CD4-positive, CD25-positive, alpha-beta regulatory T cell (primary cell): ENCODE measurements around the gene IFT27. TPM values are rescaled to one million over a fixed set of nuclear protein-coding genes. Genes with fewer than 3 reads are reported as not detected.

Source experiments
- ATAC-seq, 2 donors: fragments of 150-1000 bp; cut with Tn5 transposase; one replicate each; pipeline ENCODE4 v1.10.0; 2021; ENCODE audit warnings: low read depth in 2 of 2, moderate number of reproducible peaks in 2 of 2, moderate library complexity in 1 of 2
- DNase-seq, 3 donors: peaks; one replicate each; pipeline versions ENCODE4 v3.0.0 to v3.0.0-alpha.2; 2012 to 2022; ENCODE audit warnings: mixed read lengths in 1 of 3
- H3K27ac ChIP-seq: one replicate; pipeline ENCODE4 v1.7.0; 2013; ENCODE audit warnings: mild to moderate bottlenecking, low read length; ENCODE audit not compliant: insufficient read depth, poor library complexity, severe bottlenecking
- H3K27me3 ChIP-seq: one replicate; pipeline ENCODE4 v1.7.0; 2013; ENCODE audit warnings: low read length; ENCODE audit not compliant: control insufficient read depth, insufficient read depth
- H3K36me3 ChIP-seq: one replicate; pipeline ENCODE4 v1.7.0; 2013; ENCODE audit warnings: mild to moderate bottlenecking, low read length, moderate library complexity; ENCODE audit not compliant: control insufficient read depth, insufficient read depth
- H3K4me1 ChIP-seq: 2 replicates; pipeline ENCODE4 v1.7.0; 2013; ENCODE audit warnings: mild to moderate bottlenecking, low read length; ENCODE audit not compliant: insufficient read depth, control insufficient read depth, poor library complexity, severe bottlenecking
- H3K4me3 ChIP-seq: one replicate; pipeline ENCODE4 v1.7.0; 2013; ENCODE audit warnings: low read depth, mild to moderate bottlenecking, low read length, moderate library complexity
- H3K9me3 ChIP-seq, 2 experiments: 1 replicate in 1 of 2; 2 replicates in 1 of 2; pipeline ENCODE4 v1.7.0; 2013; ENCODE audit warnings: low read length in 2 of 2, mild to moderate bottlenecking in 1 of 2, moderate library complexity in 1 of 2; ENCODE audit not compliant: control insufficient read depth in 2 of 2
- H3K27ac Mint-ChIP-seq, 3 donors: one replicate each; pipeline ENCODE4 v1.8.0; 2020 to 2022; ENCODE audit warnings: mild to moderate bottlenecking in 3 of 3, mixed read lengths in 3 of 3, moderate library complexity in 2 of 3
- H3K27me3 Mint-ChIP-seq: one replicate; pipeline ENCODE4 v1.8.0; 2022; ENCODE audit warnings: mild to moderate bottlenecking, mixed read lengths
- H3K36me3 Mint-ChIP-seq: one replicate; pipeline ENCODE4 v1.8.0; 2020; ENCODE audit warnings: mixed read lengths
- H3K4me1 Mint-ChIP-seq, 4 donors: one replicate each; pipeline ENCODE4 v1.8.0; 2020 to 2022; ENCODE audit warnings: mixed read lengths in 4 of 4, mild to moderate bottlenecking in 1 of 4
- H3K4me3 Mint-ChIP-seq, 4 donors: one replicate each; pipeline ENCODE4 v1.8.0; 2020 to 2022; ENCODE audit warnings: mild to moderate bottlenecking in 4 of 4, mixed read lengths in 4 of 4, moderate library complexity in 3 of 4
- H3K9me3 Mint-ChIP-seq, 7 donors: one replicate each; pipeline ENCODE4 v1.8.0; 2020 to 2022; ENCODE audit warnings: mixed read lengths in 7 of 7, mild to moderate bottlenecking in 3 of 7, moderate library complexity in 2 of 7
- polyA plus RNA-seq, 4 donors: library from polyadenylated mRNA; unstranded; fragments of 300-500 nt; fragmentation: Illumina TruSeq; gene quantifications; one replicate each; pipeline ENCODE4 v1.2.3, GENCODE V29; 2021
- total RNA-seq: library from RNA; stranded (reverse); gene quantifications from one replicate; pipeline ENCODE4 v1.2.3, GENCODE V29; 2022

IFT27 gene
- total and polyA plus RNA-seq, 5 donors from 2014 or later = 12.0 to 20.8 (median 16.1) TPM

DNA sequence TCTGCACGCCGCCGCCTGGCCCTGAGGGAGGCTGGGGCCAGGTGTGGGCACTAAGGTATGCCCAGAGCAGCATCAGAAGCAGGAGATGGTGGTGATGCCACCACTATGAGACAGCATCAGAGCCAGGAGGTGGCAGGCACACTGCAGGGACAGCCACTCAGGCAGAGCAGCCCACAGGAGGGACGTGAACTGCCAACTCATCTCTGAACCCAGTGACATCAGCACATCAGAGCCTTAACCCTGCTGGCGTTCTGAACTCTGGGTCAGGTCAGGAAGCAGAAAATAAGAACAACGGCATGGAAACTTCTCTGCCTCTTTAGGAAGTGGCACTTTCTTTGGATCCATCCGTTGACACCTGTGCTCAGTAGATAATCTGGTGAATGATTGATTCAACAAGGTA, 14.7 kb upstream of the IFT27 start:
- Histone ChIP-seq H3K27me3 (no peaks in the 10 kb centered on the region), H3K4me3 (no peak overlapping the region), H3K9me3 (no peaks in the 10 kb centered on the region), H3K4me1 (no peaks in the 10 kb centered on the region), H3K36me3 (no peaks in the 10 kb centered on the region), H3K27ac (no peak overlapping the region)
- ATAC-seq (peak; percentile 74 to 75), DNase-seq (peak in 1 of 3 donors; percentile 73)
- Mint-ChIP-seq H3K9me3 (peaks cover 0 to 2% (median 0%) of the 10 kb centered on the region in 7 donors), H3K4me1 (peaks cover 0 to 5% (median under 1%) of the 10 kb centered on the region in 4 donors), H3K4me3 (no peak overlapping the region), H3K36me3 (no peaks in the 10 kb centered on the region), H3K27ac (no peak overlapping the region), H3K27me3 (no peaks in the 10 kb centered on the region)

DNA sequence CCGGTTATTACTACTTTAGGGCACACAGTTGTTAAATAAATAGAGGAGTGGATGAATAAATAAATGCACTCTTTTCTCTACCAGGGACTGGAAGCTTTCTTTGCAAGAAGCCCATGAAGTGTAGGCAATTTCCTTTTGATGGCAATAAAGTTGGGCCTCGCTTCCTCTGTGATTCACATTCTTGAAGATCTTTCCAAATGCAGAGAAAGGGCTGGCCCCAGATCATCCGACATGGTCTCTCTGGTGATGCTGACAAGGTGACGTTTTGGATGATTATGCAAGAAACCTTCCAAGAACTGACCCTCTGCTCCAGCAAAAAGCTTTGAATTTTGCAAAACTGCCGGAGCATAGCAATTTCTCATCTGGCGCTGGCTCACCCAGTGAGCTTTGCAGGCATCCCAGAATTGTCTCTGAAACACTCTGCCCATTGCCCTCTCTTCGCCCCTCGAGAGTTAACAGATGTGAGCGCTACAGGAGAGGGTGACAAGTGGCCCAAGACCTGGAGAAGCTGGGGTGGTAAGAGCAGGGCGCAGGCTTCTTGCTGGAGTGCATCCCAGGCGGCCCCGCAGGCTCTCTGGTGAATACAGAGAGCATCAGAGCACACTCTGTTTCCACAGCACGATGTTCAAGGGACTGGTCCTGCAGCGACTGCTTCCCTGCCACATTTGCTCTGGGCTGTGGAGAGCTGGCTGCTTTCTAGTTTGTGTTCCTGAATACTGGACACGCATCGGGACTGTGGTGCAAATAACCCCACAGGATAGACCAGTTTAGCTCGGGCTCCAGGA, 11.5 kb upstream of the IFT27 start:
- H3K9me3 Mint-ChIP-seq = peaks cover 0 to 2% (median 0%) of the 10 kb centered on the region in 7 donors
- peak overlapping the region in 1 of 3 donors; percentile 37 for H3K27ac Mint-ChIP-seq
- peaks cover under 1% of the 10 kb centered on the region for H3K4me1 ChIP-seq
- H3K4me3 ChIP-seq = no peak overlapping the region
- H3K4me1 Mint-ChIP-seq = peaks cover 0 to 9% (median 5%) of the 10 kb centered on the region in 4 donors
- peaks cover 15% of the 10 kb centered on the region for H3K27me3 Mint-ChIP-seq
- ATAC-seq = no peak
- no peaks in the 10 kb centered on the region for H3K9me3 ChIP-seq
- no peak overlapping the region for H3K27ac ChIP-seq
- DNase-seq = no peak
- H3K4me3 Mint-ChIP-seq = no peak overlapping the region
- no peaks in the 10 kb centered on the region for H3K36me3 Mint-ChIP-seq
- H3K36me3 ChIP-seq = no peaks in the 10 kb centered on the region
- no peaks in the 10 kb centered on the region for H3K27me3 ChIP-seq

DNA sequence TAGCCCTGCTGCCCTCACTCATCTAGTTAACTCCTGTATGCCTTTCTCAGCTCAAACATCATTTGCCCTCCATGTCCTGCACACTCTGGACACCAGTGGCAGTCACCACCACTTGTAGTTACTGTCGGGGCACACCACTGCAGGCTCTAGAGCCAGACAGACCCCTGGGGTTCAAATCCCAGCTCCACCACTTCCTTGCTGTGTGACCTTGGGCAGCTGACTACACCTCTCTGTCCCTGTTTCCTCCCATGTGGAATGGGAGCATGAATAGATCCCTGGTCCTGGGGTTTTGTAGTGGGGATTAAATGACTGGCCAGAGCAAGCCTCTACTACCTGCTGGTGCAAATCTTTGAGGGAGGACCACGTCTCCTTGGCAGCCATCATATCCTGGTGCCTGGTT, 7.8 kb upstream of the IFT27 start:
- Histone ChIP-seq H3K4me3 (no peak overlapping the region), H3K27ac (no peak overlapping the region), H3K9me3 (no peaks in the 10 kb centered on the region), H3K27me3 (no peaks in the 10 kb centered on the region), H3K4me1 (peaks cover 9% of the 10 kb centered on the region), H3K36me3 (no peaks in the 10 kb centered on the region)
- no peaks in the 10 kb centered on the region for H3K9me3 Mint-ChIP-seq
- no peak for DNase-seq
- ATAC-seq = no peak
- H3K36me3 Mint-ChIP-seq = no peaks in the 10 kb centered on the region
- peak overlapping the region in 1 of 3 donors; percentile 55 for H3K27ac Mint-ChIP-seq
- peaks cover 0 to 17% (median 6%) of the 10 kb centered on the region in 4 donors for H3K4me1 Mint-ChIP-seq
- peak overlapping the region in 2 of 4 donors; percentile 16 to 58 for H3K4me3 Mint-ChIP-seq
- peaks cover 15% of the 10 kb centered on the region for H3K27me3 Mint-ChIP-seq

DNA sequence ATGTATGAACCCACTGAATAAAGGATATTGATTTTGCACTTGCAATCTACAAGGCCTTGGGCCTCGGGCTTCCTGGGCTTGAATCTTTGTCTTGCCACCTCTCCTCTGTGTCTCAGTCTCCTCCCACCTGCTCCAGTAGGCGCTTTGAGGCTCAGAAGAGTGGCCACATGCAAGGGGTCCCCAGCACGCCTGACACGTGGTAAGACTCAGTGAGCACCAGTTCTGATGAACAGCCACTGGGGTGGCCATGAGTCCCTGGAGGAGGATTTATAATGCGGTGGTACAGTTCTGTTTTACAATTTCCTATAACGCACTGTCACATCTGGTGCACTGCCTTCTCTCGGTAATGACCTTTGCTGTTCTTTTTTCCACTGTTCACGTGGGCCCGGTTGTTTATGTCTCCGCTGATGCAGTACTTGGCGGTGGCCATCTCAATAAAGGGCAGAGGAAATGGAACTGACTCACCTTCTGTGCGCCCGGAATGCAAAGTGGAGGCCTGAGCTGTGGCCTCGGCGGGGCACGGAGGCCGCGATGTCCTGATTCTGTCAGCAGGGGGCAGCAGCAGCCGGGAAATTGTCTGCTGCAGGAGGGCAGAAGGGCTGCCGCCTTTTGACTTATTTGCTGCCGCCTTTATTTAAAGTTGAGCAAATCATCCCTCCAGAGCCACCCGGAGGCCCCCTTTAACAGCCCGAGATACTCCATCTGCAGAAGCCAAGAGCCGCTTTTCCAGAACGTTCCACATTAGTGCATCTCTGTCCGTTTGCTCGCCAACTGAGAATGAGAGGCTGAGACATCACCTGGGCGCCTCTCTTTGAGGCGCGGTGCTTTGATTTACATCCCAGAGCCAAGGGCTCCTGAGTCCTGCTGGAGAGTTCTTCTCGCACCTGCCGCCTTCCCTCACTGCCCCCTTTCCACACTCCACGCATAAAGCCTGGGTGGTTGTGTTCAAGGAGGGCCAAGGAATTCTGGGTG, 6.0 kb upstream of the IFT27 start:
- H3K27ac Mint-ChIP-seq = peak overlapping the region; percentile 76 to 90 (median 89)
- H3K36me3 ChIP-seq = no peaks in the 10 kb centered on the region
- peak; percentile 95 to 97 for ATAC-seq

DNA sequence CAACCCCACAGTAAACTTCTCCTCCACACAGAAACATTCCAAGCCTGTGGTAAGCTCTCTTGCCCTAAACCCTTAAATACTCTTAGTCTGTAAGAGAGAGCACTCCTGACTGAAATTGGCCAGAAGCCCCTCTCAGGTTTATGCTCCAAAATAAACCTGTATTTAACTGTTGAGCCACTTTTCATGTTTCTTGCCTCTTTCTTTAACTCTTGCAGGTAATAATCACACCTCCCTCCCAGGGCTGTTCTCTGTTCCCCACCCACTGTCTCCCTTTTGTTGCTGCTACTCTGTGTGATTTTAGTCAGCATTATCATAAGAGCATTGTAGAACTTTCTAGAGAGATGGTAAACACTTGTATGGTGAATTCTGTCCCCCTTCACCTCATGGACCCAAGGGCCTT, 2.1 kb upstream of the IFT27 start:
- no peaks in the 10 kb centered on the region for H3K36me3 ChIP-seq
- peaks cover 27% of the 10 kb centered on the region for H3K4me1 ChIP-seq
- no peak for ATAC-seq
- no peaks in the 10 kb centered on the region for H3K9me3 Mint-ChIP-seq
- no peaks in the 10 kb centered on the region for H3K9me3 ChIP-seq
- H3K27me3 ChIP-seq = no peaks in the 10 kb centered on the region
- no peaks in the 10 kb centered on the region for H3K36me3 Mint-ChIP-seq
- peak overlapping the region in 2 of 3 donors; percentile 71 to 97 for H3K27ac Mint-ChIP-seq
- no peak overlapping the region for H3K27ac ChIP-seq
- peaks cover 8% of the 10 kb centered on the region for H3K27me3 Mint-ChIP-seq
- H3K4me3 ChIP-seq = no peak overlapping the region
- H3K4me3 Mint-ChIP-seq = peak overlapping the region in 3 of 4 donors; percentile 12 to 80 (median 61)
- peaks cover 5 to 39% (median 21%) of the 10 kb centered on the region in 4 donors for H3K4me1 Mint-ChIP-seq
- DNase-seq = no peak

More for the DNA sequence above, 6.0 kb upstream of the IFT27 start:
- H3K9me3 Mint-ChIP-seq = no peaks in the 10 kb centered on the region
- peak overlapping the region in 1 of 4 donors; percentile 4 for H3K4me3 Mint-ChIP-seq
- DNase-seq = peak; percentile 72 to 91 (median 85)
- Histone ChIP-seq H3K9me3 (no peaks in the 10 kb centered on the region), H3K27me3 (no peaks in the 10 kb centered on the region), H3K27ac (peak overlapping the region; percentile 34), H3K4me3 (no peak overlapping the region), H3K4me1 (peaks cover 12% of the 10 kb centered on the region)
- H3K4me1 Mint-ChIP-seq = peaks cover 0 to 28% (median 9%) of the 10 kb centered on the region in 4 donors
- H3K27me3 Mint-ChIP-seq = peaks cover 15% of the 10 kb centered on the region
- H3K36me3 Mint-ChIP-seq = no peaks in the 10 kb centered on the region

DNA sequence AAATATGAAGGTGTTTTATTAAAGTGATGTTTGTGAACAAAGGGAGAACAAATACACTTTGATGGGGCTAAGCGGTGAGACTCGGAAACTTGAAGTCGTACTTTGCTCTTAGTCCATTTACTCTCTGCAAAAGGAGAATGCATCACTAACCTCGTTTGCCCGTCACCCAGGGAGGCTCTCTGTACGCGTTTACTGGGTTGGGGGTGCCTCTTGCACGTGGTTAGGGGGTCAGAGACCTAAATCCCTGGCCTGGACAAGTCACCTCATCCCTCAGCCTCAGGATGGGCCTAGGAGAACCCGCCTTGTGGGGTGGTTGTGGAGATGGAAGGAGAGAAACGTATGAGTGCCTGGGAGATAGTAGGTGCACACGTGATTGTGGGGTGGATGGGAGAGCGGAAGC, 803 bp upstream of the IFT27 start:
- H3K27me3 Mint-ChIP-seq = peaks cover 4% of the 10 kb centered on the region
- peaks cover 7% of the 10 kb centered on the region for H3K36me3 Mint-ChIP-seq
- H3K27ac Mint-ChIP-seq = peak overlapping the region; percentile 97 to 98 (median 97)
- peak overlapping the region; percentile 94 for H3K27ac ChIP-seq
- ATAC-seq (no peak), DNase-seq (no peak)
- peak overlapping the region; percentile 87 to 94 (median 92) for H3K4me3 Mint-ChIP-seq
- H3K9me3 Mint-ChIP-seq = no peaks in the 10 kb centered on the region
- no peaks in the 10 kb centered on the region for H3K9me3 ChIP-seq
- no peaks in the 10 kb centered on the region for H3K27me3 ChIP-seq
- H3K4me1 Mint-ChIP-seq = peaks cover 5 to 29% (median 17%) of the 10 kb centered on the region in 4 donors
- H3K36me3 ChIP-seq = no peaks in the 10 kb centered on the region
- H3K4me1 ChIP-seq = peaks cover 19% of the 10 kb centered on the region
- H3K4me3 ChIP-seq = peak overlapping the region; percentile 80

DNA sequence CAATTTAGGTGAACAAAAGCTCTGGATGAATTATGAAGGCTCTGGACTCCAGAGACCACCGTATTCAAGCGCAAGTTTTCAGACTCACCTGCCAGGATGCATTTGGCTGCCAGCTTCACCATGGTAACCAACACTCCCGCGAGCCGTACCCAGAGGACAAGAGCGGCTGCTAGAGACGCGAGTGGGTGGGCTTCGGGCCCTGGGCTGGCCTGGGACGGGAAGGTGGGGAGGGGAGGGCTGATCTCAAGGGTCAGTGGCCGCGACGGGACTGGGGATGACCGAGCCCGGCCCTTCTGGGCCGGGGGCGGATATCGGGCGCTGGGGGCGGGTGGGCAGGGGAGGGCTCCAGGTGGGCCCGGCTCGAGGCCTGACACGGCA, 344 bp downstream of the IFT27 start:
- ATAC-seq (no peak), DNase-seq (peak; percentile 40 to 53 (median 48))
- Histone ChIP-seq H3K4me3 (peak overlapping the region; percentile 87), H3K36me3 (no peaks in the 10 kb centered on the region), H3K27me3 (no peaks in the 10 kb centered on the region), H3K4me1 (peaks cover 17% of the 10 kb centered on the region), H3K27ac (peak overlapping the region; percentile 94), H3K9me3 (no peaks in the 10 kb centered on the region)
- Mint-ChIP-seq H3K36me3 (peaks cover 11% of the 10 kb centered on the region), H3K27me3 (peaks cover 4% of the 10 kb centered on the region), H3K9me3 (no peaks in the 10 kb centered on the region), H3K27ac (peak overlapping the region; percentile 97 to 99 (median 98)), H3K4me3 (peak overlapping the region; percentile 91 to 97 (median 94)), H3K4me1 (peaks cover 5 to 30% (median 17%) of the 10 kb centered on the region in 4 donors)
